CD1c-positive myeloid dendritic cell (primary cell): Measurements from ENCODE around the gene HEBP2.
A peak's percentile ranks its signal among the peaks of the same experiment; 100 is the strongest.
"Not testable (repeated sequence)": the region's sequence is repeated elsewhere in the genome, so short reads cannot be mapped to it uniquely, and the experiment has no call there.

Experiments
- DNase-seq: peaks from one replicate; pipeline ENCODE4 v3.0.0-alpha.2; 2016; ENCODE audit errors: extremely low spot score

The HEBP2 gene

DNA sequence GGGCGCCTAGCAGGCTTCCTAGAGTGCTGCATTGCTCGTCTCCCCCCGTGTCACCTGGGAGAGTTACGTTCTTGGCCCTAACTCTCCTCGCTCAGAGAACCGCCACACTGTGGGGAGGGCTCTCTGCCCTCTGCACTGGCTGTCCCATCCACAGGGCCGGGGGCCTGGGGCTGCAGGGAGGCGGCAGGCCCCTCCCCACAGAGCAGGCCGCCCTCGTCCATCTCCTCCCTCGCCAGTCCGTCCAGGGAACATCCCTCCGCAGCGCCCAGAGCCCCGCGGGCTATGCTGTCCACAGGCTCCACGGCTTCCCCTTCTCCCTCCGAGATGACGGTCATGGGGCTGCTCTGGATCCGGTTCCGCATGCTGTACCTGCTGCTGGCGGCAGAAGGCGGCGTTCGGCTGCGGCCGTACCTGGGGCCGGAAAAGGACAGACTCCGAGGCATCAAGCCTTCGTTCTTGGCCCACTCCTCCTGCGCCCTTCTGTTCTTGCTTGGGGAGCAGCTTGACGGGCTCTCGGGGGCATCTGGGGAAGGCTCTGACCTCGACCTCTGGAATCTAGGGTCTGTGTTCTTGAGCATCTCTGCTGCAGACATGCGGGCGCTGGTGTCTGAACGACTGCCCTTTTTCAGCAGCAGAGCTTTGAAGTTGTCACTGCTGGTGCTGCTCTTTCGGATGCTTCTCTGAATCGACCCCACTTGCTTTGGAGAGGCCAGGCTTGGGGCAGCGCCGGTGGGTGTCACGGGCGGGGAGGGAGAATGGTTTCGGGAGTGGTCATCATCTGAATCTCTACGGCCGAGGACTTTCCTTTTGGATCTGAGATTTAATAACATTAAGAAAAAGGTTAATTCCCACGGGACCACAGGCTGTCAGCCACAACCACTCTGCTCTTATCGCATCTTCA, 20.2 kb downstream of the HEBP2 start:
- DNase-seq, result no peak

DNA sequence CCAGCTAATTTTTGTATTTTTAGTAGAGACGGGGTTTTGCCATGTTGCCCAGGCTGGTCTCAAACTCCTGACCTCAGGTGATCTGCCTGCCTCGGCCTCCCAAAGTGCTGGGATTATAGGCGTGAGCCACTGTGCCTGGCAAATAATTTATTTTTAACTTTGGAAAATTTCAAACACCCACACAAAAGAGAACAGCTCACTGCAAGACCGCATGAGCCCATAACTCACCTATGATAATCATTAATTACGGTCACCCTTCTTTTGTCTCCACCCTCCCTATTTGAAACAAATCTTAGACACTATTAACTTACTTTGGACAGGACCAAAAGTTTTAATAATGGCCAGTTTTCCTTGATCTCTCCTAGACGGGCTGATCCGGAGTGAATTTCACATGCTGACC, 21.2 kb downstream of the HEBP2 start:
- DNase-seq, result not testable (repeated sequence)

DNA sequence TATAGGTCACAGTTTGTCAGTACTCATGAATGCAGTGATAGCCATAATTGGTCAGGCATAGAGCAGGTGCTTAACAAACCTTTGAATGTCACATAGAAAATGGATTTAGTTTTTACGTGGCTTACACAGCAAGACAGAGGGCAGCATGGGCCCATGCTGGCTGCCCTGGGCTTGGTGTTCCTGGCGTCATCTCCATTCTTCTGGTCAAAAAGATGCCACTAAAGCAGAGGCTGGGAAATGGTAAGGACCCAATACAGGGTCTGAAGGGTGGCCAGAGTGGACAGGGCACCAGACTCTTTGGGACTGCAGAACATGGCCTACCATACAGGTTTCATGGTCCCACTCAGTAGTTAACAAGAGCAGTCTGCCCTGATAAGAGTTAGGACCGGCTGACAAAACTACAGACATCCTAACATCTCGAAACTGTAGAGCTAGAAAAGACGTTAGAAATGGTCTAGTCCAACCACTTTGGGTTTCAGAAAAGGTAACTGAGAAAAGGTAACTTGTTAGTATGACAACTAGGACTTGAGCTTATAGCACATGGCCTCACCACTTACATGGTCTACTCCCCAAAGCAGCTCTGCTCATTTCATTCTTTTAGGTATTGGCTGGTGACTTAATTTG, 22.6 kb downstream of the HEBP2 start:
- DNase-seq, result no peak

DNA sequence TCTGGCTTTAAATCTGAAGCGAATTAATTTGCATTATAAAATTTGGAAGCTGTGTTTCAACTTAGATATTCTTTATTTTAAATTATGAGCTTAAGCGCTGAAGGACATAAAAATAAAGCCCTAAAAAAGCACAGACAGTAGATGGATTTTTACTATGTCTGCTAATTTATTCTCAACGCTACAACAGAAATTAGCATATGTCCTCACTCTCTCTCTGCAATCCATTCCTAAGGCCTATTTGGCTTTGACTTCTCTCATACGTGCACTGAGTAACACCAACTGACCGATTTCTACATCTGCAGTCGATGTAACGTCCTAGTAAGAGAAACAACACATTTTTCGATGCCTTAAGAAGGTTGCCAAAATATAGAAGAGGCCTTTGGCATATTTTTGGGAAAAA, 23.7 kb downstream of the HEBP2 start:
- DNase-seq, result no peak

DNA sequence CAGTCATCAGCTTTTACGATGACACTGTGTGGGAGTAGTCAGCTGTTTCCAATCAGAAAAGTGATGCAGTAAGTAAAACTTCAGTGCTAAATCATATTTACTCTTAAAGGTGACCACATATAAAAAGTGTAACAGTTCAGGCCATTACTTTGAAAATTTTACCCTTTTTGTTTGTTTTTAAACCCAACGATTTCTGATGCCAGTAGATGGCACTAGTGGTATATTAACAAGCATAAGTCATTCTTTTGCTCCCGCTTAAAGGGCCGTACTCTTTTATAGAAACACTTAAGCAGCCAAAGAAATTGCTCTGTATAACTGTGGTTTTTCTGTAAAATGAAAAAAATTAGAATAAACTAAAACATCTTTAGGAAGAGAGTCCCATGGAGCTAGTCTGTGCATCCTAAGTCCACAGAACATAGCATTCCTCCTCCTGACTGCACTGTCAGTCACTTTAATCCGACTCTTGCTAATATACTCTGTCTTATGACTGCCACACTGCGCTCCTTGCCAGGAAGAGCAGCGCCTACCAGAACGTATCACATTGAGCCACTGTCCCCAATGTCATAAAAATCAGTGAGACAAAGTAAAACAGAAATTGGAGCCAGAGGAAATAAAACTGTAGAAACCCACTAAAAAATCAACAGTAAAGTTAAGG, 25.0 kb downstream of the HEBP2 start:
- peak; percentile 66 for DNase-seq

DNA sequence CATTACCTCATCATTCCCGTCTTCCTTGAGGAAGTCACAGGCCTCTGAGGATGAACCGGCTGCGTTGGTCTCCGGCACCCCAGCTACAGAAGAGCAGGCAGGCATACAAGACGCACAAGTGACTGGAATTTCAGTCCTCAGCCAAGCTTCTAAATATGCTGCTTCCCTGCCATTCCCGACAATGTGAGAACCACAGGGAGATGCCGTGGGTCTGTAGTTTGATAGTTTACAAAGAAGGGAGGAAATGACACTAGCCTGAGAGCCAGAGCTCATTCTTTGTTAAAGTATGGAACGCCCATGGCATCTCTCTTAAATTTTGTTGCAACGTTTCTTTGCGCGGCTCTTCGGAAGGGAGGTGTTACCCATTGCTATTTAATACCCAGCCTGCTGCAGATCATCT, 25.7 kb downstream of the HEBP2 start:
- no peak for DNase-seq

DNA sequence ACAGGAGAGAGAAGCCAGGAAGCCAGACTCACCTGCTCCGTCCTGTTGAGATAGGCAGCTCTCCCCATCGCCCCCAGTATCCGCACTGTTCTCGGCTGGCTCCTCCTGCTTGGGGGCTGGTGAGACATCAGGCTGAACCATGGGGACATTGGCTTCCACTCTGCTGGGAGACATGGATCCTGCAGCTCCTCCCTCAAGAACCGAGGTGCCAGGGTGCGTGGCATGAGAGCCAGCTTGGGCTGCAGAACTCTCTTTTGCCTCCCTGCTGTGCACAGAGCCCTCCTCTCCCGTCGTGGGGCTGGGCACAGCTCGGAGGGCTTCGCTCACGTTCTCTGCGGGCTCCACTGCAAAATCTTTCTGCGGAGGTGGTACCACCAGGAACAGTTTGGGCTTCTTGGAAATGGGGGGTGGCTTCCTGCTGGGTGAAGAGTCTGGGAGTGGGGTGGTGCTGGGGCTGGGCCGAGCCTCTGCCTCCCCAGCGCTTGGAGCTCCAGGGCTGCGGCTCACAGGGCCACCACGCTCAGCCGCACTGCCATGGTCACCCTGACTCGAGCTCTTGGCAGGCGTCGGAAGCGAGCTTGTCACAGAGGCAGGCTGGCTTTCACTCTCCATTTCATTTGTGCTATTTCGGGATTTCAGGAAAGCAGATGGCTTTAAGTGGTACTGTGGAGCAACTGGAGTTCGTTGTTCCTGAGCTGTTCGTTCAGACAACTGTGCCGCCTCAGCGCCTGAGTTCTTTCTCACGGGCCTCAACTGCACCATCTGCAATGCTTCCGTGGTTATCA, 26.5 kb downstream of the HEBP2 start:
- DNase-seq, result no peak

DNA sequence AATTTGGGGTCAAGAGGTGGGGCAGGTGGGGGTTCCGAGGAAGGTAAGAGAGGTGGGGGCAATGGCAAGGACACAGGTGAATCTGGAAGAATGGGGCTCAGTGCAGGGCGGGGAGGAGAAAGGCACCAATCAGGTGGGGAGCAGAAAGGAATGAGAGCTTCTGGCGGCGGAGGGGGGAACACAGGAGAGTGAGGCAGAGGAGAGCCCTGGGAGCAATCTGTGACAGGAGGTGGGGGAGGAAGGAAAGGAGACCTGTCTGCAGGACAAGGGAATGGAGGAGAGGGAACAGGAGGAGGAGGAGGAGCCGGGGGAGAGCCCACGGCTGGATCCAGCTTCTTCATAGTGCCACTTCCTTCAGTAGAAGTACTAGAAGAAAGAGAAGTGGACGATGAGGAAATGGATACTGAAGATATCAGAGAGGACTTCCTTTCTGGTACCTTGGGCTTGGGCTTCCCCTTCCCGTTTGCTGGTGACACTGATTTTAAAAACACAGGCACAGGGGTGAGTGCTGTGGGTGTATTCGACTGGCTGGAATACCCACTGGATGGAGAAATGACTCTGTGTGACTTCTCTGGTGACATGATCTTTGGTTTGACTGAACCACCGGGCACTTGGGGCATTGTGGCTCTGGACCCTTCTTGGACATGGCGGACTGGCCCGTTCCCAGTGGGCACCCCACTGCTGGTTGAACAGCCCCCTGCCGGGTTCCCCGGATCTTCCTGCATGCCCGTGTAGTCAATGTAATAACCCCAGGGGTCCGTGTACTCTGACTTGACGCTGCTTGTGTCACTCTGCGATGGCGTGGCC, 27.4 kb downstream of the HEBP2 start:
- peak; percentile 87 for DNase-seq

DNA sequence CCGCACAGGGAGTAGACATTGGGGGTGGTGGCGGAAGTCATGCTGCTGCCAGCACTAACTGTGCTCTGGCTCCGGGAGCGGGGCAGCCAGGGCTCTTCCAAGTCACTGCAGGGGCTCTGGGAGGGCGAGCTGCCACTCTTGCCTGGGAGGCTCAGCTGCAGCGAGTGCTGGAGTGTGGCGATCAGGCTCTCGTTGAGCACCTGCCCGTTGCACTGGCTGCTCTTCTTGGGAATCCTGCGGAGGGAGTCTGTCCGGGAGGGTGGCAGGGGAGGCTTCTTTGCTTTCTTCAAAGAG, 28.0 kb downstream of the HEBP2 start:
- DNase-seq, result no peak

DNA sequence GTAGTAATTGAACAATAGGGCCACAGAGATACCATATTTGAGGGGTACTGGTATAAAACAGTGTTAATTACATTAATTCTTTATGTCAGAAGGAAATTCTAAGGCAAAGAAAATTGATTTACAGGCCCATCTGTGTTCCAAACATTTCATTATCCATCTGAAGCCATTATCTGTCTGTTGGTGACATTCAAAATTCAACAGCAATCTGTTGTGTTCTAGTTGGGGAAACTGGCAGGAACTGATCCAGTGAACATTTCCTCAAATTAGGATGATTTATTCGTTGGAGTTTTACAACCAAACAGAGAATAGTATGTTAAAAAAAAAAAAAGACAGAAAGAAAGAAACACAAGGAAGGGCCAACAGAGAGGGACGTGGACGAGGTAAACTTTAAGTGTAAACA, 30.1 kb downstream of the HEBP2 start:
- no peak for DNase-seq

DNA sequence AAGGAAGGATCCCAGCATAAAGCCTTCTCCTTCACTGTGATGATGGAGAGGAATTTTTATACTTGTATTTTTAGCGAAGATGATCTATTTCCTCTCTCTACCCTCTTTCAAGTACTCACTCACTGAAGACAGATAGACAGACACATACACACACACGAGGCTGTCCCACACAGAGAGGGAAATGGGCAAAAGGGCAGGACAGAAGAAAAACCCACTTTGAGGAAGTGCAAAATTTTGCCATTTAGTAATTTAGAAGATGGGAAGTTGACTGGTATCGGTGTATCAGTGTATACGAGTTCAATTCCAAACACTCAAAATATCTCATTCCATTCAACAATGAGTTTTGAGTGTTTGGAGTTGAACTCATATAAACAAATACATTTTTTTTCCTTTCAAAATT, 30.9 kb downstream of the HEBP2 start:
- peak; percentile 75 for DNase-seq

DNA sequence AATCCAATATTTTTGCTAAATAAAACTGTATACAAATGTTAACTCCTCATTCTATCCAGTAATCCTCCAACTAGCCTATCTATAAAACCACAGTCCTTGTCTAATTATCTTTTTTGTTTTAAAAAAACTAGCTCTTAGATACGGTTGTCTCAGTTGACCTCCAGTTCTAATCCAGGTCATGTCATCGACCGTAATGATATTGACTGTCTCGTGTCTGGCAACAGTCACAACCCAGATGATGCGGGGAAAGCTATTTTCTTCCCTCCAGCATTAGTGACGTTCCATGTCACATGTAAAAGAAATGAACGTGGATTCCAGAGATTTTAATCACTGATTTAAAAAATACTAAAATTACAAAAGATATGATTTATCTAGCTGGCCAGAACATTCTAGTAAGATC, 35.5 kb downstream of the HEBP2 start:
- no peak for DNase-seq

DNA sequence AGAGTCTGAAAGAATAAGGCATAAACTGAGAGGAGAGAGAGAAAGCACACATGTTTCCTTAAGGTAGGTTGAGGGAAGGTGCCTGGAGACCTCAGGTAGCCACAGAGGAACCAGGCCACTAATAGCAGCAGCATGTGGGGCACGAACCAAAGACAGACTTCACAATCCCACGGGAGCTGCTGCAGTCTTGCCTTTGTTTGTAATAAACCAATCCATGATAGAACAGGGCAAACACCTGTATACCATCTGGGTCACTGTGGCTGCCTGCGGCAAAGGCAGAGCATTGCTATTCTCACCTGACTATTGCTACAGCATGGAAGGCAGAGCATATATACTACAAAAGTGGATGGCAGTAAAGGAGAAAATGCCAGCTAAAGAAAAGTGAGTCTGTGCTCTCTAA, 36.3 kb downstream of the HEBP2 start:
- no peak for DNase-seq

DNA sequence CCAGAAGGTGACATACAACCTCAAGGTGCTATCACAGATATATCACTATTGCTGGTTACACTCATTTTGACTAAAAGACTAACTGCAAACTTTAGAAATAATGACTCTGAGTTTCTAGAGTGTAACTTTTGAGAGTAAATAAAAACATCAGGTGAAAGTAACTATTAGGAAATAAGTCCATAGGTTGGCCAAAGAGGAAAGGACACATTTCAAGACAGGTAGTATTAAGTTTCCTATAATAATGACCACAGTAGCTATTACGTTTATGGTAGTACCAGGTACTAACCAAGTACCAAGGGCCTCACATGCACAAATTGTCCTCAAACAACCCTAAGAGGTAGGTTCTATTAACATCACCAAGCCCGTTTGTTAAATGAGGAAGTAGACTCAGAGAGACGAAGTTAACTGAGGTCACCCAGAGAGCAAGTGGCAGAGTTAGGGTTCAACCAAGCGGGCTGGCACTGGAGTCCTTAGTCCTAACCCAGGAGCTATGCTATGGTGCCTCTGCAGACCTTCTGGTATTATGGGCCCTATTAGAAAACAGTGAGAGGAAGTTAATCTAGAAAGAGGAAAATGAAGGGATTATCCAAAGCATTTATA, 36.8 kb downstream of the HEBP2 start:
- DNase-seq, result peak; percentile 29

DNA sequence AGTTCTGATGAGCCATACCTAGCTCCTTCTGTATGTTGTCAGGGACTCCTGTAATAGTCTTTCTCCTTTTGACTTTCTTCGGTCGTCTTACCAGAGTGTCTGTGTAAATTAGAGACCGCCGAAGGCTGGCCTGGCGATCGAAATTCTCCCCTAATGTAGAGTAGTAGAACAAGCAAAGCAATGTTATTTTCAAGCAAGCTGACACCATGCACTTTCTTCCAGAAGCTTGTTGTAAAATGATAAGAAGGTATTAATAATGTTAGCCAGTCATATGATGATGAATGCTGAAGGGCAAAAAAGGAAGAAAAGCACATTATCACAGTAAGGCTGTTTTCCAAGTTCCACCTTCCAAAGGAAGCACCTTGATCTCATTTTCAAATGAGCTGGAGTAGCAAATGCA, 37.9 kb downstream of the HEBP2 start:
- DNase-seq, result no peak

DNA sequence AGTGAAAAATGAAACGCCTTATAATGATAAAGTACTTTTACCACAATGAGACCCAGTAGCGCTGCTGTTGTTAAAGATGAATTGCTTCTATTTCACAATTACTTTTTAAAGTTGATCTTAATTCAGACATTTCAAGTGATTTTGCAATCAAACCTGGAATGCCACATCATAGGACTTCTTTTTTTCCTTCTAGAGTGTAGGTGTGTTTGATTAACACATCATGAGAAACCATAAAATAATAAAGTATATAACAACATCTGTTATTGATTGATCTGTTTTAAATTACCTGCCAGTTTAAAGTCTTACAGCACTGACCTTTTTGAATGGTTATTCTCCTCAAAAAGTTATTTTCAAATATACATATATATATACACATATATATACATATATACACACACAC, 38.6 kb downstream of the HEBP2 start:
- DNase-seq, result no peak

DNA sequence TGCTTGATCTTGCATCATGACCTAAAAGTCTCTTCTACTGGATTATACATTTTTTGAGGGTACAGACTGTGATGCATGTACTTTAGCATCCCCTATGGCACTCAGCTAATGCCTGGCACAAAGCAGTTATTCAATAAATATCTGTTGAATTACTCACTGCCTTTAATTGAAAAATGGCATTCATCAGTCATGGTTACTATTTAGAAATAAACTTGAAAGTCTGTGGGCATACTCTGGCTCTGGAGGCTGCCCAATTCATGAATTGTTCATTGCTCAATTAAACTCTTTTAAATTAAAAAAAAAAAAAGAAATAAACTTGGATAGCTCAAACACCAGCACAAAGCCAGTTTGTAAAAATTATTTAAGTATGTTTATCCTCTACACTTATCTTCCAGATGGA, 40.0 kb downstream of the HEBP2 start:
- no peak for DNase-seq

DNA sequence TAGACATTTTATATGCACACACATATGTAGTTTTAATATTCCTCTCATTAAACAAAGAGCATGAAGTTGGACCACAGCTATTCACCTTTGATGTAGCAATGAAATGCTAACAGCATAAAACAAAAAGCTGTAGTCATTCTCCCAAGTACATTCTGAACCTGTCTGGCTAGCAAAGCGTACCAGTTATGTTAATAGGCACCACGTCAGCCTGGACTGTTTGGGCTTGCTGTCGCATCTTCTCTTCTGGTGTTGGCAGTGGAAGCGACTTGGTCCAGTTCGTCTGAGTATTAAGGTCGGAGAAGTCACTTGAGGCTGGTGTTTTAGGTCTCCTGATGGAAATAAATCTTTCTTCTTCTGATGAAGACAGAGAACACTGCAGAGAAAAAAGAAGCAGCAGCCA, 42.8 kb downstream of the HEBP2 start:
- no peak for DNase-seq

DNA sequence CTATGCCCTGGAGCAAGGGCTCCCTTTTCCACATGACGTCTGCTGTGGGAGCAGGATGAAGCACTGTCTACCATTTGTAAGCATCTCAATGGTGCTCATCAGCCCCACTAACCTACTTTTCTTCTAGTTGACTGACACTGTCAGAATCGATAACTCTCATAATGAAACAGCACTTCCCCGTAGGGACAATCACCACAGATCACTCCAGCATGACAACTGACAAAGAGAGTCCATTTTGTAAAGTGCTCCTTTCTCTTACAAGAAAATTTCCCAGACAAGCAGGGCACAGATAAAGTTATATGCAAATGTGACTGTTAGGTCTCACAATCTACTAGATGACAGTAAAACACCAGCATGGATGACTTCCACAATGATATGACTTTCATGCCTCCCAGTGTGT, 46.4 kb downstream of the HEBP2 start:
- no peak for DNase-seq

DNA sequence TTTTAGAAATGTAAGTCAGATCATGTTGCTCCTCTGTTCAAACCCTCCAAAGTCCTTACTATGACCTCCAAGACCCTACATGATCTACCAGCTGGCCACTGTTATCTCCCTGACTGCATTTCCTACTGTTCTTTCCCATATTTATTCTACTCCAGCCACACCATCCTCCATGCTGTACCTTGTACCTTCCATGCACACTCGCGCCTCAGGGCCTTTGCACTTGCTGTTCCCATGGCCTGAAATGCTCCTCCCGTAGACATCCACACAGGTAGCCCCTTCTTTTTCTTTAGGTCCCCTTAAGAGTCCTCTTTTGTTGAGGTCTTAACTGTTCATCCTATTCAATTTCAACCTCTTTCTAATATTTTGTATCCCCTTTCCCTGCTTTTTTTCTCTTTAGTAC, 47.0 kb downstream of the HEBP2 start:
- no peak for DNase-seq
